ENCODE data around the gene CDK18. TPM values are rescaled to one million over a fixed set of nuclear protein-coding genes. Genes with fewer than 3 reads are reported as not detected.

The CDK18 gene
- total and polyA plus RNA-seq, 9 of the 15 experiments (the other 6 are each of a cell fraction or from before 2014, with no cell fraction given): 0.05 to 0.69 (median 0.17) TPM; not detected in 2

DNA sequence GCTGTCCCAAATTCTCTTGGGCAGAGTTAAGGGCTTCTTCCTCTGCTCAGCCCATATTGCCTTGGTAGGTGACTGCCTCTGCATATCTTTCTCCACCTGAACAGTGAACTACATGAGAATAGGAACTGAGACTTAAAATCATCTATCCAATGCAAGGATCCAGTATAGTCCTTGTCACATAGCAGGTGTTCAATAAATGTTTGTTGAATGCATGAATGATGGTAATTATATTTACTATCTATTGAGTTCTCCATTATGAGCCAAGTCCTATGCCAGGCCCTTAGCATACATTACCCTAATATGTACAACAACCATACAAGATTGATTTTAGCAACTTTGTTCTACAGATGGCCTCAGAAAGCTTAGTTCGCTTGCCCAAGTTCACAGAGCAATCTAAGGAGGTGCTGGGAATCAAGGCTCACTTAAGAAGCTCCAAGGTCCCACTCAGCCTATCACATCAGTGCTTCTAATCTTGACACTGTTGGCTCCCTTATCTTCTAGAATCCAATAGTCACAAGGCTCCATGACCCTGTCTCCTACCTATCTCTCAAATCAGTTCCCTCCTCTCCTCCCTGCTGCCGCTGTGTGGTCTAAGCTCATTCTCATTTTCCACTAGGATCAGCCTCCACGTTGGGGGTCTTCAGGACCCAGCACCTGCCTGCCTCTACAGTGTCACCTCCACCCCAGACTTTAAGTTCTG lies 2.2 kb upstream of the CDK18 start:
- Histone ChIP-seq H3K9me3 (replicated peaks; ENCODE audit: control insufficient read depth, insufficient read depth, low read depth, low read length) (no peaks in the 10 kb centered on the region), H3K27ac (ENCODE audit: extremely low read depth, low read depth, low read length) (no peak overlapping the region), H3K4me1 (replicated peaks in 1 of 2; ENCODE audit: control insufficient read depth in 2 of 2, insufficient read depth in 2 of 2, low read length in 2 of 2) (peaks cover 0 to 17% of the 10 kb centered on the region in 2 experiments; a peak in 2 of 5 replicates), H3K9me1 (ENCODE audit: control insufficient read depth, insufficient read depth, low read length) (no peaks in the 10 kb centered on the region), H3K9ac (ENCODE audit: insufficient read depth in 1 of 2, low read depth in 2 of 2, low read length in 2 of 2) (no peak overlapping the region), H3K79me2 (ENCODE audit: control insufficient read depth, insufficient read depth, low read length) (no peaks in the 10 kb centered on the region), H3K4me3 (no peak overlapping the region), H3K36me3 (ENCODE audit: control insufficient read depth, insufficient read depth, low read length) (no peaks in the 10 kb centered on the region), H2AFZ (ENCODE audit: low read depth, low read length) (no peak overlapping the region), H4K20me1 (replicated peaks; ENCODE audit: control insufficient read depth, insufficient read depth, low read length) (peaks cover 10% of the 10 kb centered on the region; the same call in 1 of the 2 replicates), H3K27me3 (ENCODE audit: control insufficient read depth in 2 of 2, insufficient read depth in 2 of 2, low read length in 2 of 2) (peaks cover 40 to 73% of the 10 kb centered on the region in 2 experiments), H3K4me2 (ENCODE audit: insufficient read depth, low read length) (no peak overlapping the region)
- 0% methylated on average over 3 of the region's 3 CpGs for WGBS (ENCODE audit: insufficient coverage, low coverage, missing lambda C conversion rate)
- FAIRE-seq: no peak
- intact Hi-C loops (cut with micrococcal nuclease) (no loop called here), in situ Hi-C loops (cut with MboI) (no loop called here)
- ChIA-PET POLR2A (interaction anchor here (0.9 to 1.0 kb wide), 2 partner anchors 8 to 14 kb away, joined by 3 read pairs; no protein-coding TSS in a partner anchor), CTCF (ENCODE audit: low intra/inter-chr PET ratio) (interaction anchor here (1.1 kb wide), 1 partner anchor 17 kb away, joined by 4 read pairs; no protein-coding TSS in a partner anchor)
- DNase-seq (ENCODE audit: extremely low read depth in 1 of 4, low spot score in 3 of 4): no peak
- ATAC-seq: no peak
- no peak for TF ChIP-seq POLR2B (IDR thresholded peaks at IDR 0.05; ENCODE audit: low read depth, partially characterized antibody)
- no peak for TF ChIP-seq NFE2L1 (tag; IDR thresholded peaks at IDR 0.05; ENCODE audit: borderline replicate concordance, low read depth)
- no peak for TF ChIP-seq ZNF311 (CRISPR knock-in tag; IDR thresholded peaks at IDR 0.05)
- TF ChIP-seq TCFL5 (CRISPR knock-in tag; conservative IDR thresholded peaks at IDR 0.05): no peak
- TF ChIP-seq CREB1 (IDR thresholded peaks at IDR 0.05): no peak
- TF ChIP-seq CREB1 (CRISPR knock-in tag; IDR thresholded peaks at IDR 0.05): no peak
- TF ChIP-seq CHAMP1 (IDR thresholded peaks at IDR 0.05): no peak
- no peak for TF ChIP-seq NR1H2 (CRISPR knock-in tag; IDR thresholded peaks at IDR 0.05)
- TF ChIP-seq ATF7 (IDR thresholded peaks at IDR 0.05): no peak
- no TSS peak for BruUV-seq (replicated peaks)
